SIG-M5 treated with dmso at 0.1 percent for 504 hours (cell line): ENCODE results near the gene SASH1.
A peak's percentile ranks its signal among the peaks of the same experiment; 100 is the strongest.

Source experiments
- DNase-seq: peaks from one replicate; lab custom pipeline; 2025; ENCODE audit not compliant: unreplicated experiment; lab: John Stamatoyannopoulos, UW

The SASH1 gene

DNA sequence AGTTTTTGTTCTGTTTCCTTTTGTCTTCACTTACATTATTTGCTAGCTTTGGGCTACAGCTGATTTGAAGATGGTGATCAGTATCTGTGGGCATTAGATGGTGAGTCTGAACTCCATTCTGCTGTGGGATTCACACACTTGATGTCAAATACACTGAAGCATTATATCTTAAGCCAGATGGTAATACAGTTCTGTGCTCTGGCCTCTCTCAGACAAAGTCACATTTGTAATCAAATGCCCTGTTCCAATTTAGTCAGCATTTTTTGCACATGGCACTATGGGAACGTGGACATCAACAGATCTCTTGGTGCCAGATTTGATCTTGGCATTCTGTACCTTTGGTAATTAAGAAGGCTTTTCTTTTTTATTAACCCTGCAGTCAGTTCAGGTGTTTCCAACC, 56.0 kb downstream of the SASH1 start:
- DNase-seq, result no peak

DNA sequence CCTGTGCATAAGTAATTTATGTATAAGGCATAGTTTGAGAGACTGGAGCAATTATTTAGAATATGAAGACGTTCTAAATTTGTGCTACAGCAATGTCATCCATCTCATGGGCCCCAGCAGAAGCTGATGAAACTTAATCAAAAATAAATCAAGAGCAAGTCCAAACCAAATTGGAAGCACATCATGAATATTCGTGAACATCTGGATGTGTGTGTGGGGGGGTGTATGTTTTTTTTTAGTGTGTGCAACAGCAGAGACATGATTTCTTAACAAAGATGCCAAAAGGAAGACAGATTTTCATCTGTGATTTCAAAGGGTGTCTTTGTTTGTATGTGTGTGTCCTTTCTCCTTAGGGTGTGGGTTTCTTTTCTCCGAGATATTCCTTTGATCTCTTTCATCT, 58.9 kb downstream of the SASH1 start:
- DNase-seq, result no peak

DNA sequence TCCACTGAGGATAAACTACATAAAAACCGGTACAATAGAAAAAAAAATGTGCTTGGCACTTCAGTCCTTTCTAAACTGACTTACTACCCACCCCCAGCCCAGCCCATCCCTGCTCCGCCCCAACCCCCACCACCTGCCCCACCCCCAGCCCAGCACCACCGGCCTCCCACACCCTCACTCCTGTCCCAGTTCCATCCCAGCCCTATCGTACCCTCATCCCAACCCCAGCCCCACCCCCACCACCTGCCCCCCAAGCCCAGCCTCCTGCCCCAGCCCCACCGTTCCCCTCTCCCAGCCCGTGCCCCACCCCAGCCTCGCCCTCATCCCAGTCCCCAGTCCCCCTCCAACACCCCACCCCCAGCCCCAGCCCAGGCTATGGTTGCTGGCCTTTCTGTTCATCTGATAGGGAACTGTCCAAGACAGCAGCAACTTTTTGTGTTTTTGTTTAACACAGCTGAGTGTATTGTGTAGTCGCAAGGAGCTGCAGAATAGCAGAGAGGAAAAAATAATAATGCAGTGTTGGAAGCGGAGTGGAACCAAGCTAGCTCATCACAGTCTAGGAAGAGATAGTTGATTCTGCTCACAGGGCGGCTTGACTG, 61.9 kb downstream of the SASH1 start:
- DNase-seq, result no peak

DNA sequence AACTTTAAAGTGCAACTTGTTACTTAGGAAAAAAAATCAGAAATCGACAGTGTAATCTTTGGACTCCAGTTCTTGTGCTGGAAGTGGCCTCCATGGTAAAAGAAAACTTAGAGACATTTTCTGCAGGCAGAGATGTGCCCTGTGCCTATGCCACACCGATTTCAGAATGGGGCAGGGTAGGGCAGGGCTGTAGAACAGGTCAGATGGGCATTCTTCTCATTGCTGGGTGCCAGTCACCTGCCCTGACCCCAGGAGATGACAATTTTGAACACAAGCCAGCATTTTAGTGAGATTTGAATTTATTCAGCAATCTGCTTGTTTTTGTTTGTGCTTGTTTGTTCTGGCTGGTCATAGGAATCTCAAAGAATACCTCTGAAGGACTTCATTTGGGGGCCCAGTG, 63.3 kb downstream of the SASH1 start:
- no peak for DNase-seq

DNA sequence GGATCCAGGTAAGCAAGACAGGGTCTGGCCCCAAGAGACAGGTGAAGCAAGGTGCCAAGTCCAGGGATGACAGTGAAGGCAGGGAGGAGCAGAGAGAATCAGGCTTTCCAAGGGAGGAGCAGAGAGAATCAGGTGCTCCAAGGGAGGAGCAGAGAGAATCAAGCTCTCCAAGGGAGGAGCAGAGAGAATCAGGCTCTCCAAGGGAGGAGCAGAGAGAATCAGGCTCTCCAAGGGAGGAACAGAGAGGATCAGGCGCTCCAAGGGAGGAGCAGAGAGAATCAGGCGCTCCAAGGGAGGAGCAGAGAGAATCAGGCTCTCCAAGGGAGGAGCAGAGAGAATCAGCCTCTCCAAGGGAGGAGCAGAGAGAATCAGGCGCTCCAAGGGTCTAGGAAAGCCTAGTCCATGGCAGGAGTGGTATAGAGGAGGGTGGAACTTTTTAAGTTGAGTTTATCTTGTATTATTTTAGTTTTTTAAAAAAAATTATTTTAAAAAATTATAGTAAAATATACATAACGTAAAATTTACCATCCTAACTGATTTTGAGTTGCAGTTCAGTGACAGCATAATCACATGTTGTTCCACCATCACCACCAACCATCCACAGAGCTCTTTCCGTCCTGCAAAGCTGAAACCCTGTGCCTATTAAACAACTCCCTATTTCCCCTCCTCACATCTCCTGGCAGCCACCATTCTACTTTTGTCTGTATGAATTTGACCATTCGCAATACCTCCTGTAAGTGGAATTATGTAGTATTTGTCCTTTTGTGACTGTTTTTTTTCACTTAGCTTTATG, 64.1 kb downstream of the SASH1 start:
- DNase-seq, result no peak

DNA sequence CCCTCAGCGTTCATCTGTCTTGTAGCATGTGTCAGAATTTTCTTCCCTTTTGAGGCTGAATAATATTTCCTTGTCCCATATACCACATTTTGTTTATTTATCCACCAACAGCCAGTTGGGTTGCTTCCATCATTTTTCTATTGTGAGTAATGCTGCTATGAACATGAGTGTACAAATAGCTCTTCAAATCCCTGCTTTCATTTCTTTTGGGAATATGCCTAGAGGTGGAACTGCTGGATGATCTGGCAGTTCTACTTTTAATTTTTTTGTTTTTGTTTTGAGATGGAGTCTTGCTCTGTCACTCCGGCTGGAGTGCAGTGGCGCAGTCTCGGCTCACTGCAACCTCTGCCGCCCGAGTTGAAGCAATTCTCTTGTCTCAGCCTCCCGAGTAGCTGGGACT, 64.7 kb downstream of the SASH1 start:
- DNase-seq, result no peak

DNA sequence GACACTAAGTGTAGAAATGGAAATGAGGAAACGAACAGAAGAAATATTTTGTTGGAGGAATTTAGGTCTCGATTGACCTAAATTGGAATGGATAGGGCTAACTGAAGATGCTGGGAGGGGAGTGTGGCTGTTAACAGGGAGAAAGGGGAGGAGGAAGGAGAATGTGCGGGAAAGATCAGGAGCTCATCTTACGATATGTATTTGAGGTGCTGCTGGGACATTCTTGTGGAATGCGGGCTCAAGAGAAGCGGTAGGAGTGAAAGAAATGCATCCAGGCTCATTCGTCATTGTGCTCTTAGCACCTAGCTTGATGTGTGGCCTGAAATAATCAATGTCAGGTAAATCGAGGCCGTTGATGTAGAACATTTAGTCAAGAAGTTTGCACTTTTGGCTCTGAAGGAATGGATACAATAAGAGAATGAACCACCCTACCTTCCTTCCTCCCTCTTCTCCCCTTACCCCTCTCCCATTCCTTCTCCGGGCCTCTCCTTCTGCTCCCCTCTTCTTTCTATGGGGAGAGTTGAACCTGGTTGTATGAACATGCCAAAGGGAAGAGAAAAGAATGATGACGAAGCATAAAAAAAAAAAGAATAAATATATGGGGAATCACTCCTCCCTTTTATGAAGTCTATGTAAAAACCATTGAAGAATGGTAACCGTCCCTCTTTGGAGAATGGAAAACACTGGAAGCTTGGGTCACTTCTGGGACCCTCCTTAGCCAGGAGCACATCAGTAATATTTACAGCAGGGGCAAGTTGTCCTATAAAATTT, 70.9 kb downstream of the SASH1 start:
- DNase-seq, result no peak

DNA sequence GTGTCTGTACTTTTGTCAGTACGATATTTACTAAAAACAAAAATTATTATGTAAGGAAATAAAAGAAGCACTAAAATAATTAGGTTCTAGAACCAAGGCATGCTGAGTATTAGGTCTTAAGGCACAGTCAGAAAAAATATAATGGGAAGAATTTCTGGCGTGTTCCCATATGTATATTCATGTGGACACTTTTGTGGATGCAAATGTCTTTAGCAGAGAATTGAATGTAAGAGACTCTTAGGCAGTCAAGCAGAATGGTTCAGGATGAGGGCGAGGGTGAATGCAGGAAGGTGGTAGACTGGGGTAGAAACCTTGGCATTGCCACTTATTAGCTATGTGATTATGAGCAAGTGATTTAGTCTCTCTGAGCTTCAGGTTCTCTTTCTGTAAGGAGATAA, 71.5 kb downstream of the SASH1 start:
- no peak for DNase-seq

DNA sequence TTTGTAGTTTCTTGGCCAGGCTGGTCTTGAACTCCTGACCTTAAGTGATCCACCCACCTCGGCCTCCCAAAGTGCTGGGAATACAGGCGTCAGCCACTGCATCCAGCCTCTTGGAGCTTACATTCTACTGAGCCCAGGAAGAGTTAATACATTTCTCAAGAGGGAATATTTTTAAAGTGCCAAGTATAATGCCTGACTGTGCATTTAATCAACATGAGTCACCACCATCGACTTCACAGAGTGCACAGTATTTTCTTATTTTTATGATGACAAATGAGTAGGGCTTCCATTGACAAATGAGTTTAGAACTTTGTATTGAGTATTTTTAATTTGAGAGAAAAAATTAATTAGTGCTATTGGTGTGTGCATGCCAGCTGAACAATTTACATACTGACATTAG, 72.2 kb downstream of the SASH1 start:
- DNase-seq, result no peak

DNA sequence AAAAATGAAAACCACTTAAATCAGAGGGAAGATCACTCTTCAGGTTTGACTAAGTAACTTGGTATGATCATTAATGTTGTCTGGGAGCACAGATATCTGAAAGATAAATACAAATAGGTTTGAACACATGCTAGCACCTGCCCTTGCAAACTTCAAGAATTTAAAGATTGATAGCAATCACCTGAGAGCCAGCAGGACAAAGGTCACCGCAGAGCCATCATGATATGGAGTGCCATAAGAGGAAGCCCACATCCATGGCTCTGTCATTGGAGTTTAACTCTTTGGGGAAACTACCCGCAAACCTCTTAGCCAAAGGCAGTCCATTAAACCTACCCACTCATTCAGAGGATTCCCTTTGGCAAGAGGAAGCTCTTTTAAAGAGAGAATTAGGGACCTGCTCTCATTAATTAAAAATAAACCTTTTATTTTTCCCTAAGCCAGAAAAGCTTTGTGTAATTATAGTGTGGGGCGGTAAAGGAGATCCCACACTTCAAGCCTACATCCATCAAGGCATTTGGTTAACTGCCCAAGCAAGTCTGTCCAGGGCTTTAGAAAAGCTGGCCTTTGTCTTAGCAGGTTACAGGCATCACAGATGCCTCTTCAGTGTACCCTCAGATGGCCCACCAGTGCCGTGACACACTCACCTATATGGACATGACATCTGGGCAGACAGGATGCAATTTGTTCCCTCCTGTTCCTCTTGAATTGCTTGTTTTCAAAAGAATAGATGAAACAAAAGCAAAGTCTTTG, 73.0 kb downstream of the SASH1 start:
- no peak for DNase-seq

DNA sequence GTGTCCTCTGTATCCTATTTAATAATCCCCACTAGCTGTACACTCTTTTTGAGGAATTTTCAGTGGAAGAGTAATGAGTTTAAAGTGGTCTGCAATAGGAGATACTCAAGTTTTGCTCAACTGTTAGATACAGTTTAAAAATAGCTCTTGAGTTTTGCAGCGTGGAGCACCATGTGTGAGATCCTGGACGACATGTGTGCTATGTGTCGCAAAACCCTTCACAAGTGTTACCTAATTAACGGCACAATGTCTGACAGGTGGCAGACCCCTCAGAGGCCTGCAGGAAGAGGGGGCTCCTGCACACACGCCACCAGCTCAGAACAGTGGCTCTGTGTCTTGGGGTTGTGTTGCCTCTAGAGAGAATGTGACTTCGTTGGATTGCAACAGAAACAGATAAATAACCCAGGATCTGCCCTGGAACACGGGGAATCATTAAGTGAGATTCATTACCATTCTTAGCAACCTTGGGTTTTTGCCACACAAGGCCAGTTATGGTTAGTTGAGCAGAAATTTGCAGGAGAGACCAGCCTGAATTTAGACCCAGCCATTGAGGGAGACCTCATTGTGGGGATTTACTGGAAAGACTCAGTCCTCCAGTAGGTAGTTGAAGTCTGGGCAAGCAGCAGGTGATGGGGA, 73.8 kb downstream of the SASH1 start:
- peak; percentile 88 for DNase-seq

DNA sequence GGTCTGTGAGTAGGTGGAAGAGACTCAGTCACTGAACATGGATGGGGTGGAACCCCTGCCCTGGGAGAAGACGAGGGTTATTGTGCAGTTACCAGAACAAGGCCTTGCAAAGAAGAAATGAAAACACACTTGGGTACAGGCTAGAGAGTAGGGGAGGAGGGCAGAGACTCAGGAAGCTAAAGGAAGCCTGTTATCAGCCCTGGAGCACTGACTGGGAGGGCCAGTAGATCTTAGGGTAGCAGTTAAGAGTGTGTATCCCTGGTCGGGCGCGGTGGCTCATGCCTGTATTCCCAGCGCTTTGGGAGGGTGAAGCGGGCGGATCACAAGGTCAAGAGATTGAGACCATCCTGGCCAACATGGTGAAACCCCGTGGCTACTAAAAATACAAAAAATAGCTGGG, 74.4 kb downstream of the SASH1 start:
- no peak for DNase-seq

DNA sequence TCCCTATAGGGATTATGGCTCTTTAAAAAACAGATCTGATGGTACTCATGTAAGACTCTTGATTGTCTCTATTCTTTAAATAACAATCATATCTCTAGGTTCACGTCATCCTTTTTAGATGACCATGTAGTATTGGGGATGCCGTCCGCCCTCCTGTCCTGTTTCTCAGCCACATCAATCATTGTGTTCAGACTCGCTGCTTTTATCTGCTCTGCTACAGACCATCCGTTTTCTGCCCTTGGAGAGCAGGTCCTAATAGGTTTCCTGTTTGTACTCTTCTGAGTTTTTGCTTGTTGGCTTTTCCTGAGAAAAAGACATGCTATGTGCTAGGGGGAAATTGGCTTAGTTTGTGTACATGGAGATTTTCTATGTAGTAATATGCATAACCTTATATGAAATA, 76.8 kb downstream of the SASH1 start:
- no peak for DNase-seq

DNA sequence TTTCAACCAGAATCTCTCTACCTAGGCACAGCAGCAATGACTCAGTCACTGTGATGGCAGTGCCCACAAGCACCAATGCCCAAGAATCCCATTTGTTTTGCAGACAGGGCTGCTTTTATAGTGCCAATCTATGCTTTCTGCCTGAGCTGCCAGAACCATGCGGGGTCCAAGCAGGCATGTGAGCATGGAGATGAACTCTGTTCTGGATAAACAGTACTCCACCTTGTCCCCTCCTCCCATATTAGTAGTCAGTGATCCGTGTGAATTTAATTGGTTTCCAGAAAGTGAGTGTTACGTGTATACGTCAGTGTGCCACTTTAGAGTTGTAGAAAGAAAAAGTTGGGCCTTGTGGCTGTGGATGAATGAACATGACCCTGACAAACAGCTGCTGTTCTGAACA, 79.4 kb downstream of the SASH1 start:
- DNase-seq, result no peak

DNA sequence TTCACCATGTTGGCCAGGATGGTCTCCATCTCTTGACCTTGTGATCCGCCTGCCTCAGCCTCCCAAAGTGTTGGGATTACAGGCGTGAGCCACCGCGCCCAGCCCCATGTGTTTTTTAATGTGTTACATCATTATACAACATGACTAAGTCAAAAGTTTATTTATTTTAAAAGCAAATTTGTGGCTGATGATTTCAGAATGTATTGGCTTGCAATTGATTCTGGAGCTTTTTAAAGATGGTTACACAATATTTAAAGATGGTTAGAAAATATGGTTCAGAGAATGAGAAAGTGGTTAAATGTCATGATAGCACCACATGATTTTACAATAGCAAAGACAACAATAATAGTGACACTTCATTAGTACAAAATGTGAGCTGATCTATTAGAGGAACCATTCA, 80.5 kb downstream of the SASH1 start:
- no peak for DNase-seq

DNA sequence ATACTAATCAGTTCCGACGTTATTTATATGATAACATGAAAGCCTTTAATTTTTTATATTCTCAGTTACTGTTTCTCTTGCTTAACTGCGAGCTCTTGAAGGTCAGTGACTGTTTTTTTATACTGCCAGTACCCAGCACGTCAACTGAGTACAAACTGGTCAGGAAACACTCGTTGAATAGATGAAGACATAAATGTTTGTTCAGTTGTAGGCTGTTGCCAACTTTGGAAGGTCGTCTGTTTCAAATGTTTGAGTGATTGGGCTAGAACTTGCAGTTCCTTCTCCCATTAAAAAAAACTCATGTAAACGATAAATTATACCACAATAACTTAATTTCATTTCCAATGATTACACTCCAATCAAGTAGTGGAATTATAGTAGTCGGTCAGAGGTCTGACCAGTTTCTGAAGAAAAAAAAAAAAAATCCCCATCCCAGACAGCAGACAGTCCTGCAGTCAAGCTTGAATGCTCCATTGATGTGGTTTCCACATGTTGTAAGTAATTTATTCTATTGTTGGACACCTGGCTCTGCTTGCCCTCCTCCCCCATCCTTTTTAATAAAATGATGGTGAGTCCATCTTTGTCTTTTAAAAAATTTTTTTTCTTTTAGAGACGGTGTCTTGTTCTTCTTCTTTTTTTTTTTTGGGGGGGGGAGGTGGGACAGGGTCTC, 81.1 kb downstream of the SASH1 start:
- DNase-seq, result no peak

DNA sequence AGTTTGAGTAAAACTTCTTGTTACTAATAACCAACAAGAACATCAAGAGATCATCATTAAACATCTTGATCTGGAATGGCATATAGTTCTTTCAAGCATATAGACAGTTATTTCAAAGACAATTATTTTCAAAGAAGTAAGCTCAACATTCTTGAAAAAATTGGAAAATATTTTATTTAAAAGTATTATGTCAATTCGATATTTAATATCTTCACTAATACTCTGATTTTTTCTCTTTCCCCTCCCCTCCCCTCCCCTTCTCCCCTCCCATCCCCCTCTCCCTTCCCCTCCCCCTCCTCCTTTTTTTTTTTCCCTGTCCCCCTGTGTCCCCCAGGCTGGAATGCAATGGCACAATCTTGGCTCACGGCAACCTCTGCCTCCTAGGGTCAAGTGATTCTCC, 82.8 kb downstream of the SASH1 start:
- DNase-seq, result no peak

DNA sequence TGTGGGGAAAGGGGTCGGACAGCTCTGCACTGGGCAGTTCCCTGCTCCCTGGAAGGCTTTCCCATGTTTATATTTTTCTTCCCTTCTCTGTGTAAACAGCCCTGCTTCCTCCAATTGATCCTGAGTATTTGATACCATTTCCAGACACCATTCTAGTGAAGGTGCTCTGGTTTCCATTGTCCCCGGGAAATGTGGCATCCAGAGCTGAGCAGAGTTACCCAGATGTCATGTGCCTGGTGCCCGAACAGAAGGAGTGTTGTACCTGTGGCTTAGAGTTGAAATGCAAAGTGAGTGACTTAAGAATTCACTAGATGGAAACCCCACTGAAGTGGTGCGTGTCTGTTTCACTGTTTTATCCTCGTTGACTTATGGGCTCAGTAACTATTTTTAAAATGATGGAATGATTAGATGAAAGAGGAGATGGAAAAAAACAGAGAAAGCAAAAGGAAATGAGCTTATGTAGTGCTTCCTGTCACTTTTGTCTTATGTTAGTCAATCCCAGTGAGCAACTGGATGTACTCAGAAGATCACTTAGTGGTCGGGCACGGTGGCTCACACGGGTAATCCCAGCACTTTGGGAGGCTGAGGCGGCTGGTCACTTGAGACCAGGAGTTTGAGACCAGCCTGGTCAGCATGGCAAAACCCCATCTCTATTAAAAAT, 83.8 kb downstream of the SASH1 start:
- DNase-seq, result no peak

DNA sequence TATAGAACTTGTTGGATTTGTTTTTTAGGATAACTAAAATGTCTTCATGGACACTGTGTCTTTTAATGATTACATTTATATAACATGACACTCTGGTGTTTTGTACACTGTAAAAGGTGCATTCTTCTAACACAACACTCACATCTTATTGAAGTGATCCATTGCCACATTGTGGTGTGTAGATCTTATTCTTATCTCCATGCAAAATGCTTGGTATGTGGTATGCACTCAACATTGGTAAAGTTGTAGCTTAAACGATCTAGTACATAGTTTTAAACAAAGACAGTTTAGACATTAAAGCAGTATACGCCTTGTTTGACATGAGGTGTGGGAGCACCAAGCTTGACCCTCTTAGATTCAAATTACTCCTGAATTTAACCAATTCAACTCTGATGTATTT, 84.7 kb downstream of the SASH1 start:
- DNase-seq, result no peak

DNA sequence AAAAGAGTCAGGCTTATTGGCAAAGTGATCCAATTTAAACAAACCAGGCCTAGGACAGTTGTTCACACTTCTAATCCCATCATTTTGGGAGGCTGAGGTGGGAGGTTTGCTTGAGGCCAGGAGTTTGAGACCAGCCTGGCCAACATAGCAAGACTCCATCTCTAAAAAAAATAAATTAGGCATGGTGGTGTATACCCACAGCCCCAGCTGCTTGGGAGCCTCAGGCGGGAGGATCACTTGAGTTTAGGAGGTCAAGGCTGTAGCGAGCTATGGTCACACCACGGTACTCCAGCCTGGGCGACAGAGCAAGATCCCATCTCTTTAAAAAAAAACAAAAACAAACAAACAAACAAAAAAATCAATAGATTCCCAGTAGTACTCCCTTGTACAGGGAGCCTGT, 86.8 kb downstream of the SASH1 start:
- no peak for DNase-seq
